Ascending aorta (tissue), 2 donors: Measurements from ENCODE around the gene HBP1. TPM values are rescaled to one million over a fixed set of nuclear protein-coding genes. Genes with fewer than 3 reads are reported as not detected.

ENCODE experiments used
- DNase-seq, 2 donors: peaks; one replicate each; pipeline ENCODE4 v3.0.0-alpha.2; 2019; ENCODE audit warnings: low spot score in 2 of 2
- H3K27ac ChIP-seq, 2 donors: fragments of 200-600 bp; sonication (generic); one replicate each; pipeline ENCODE4 v1.5.1; 2016 to 2017; ENCODE audit warnings: mild to moderate bottlenecking in 1 of 2
- H3K27me3 ChIP-seq: fragments of 200-600 bp; sonication (generic); one replicate; pipeline ENCODE4 v1.5.1; 2017
- H3K36me3 ChIP-seq, 2 donors: fragments of 200-600 bp; sonication (generic); one replicate each; pipeline ENCODE4 v1.5.1; 2016
- H3K4me1 ChIP-seq, 2 donors: fragments of 200-600 bp; sonication (generic); one replicate each; pipeline ENCODE4 v1.5.1; 2016 to 2017; ENCODE audit warnings: mild to moderate bottlenecking in 1 of 2
- H3K4me3 ChIP-seq, 2 donors: fragments of 200-600 bp; sonication (generic); one replicate each; pipeline ENCODE4 v1.5.1; 2016 to 2017; ENCODE audit warnings: mild to moderate bottlenecking in 1 of 2
- H3K9me3 ChIP-seq, 2 donors: fragments of 200-600 bp; sonication (generic); one replicate each; pipeline ENCODE4 v1.5.1; 2016
- intact Hi-C: fragments of 100-400 bp; cut with DNase I; formaldehyde crosslinking; loops from one replicate; pipeline ENCODE4 v1.15.1; 2023
- total RNA-seq: library from RNA; depleted of rRNA; stranded (reverse); fragments of >200 nt; gene quantifications from one replicate; pipeline ENCODE4 v1.1.0, GENCODE V29; 2016
- TF ChIP-seq, protein P1 (sequence below), 3 experiments: fragments of 200-600 bp in 2 of 3; fragments of 450-650 bp in 1 of 3; sonication (generic) in 2 of 3; IDR thresholded peaks; one replicate each; pipeline ENCODE4 v1.5.1; 2016 to 2019; ENCODE audit warnings: antibody characterized with exemption in 3 of 3, mild to moderate bottlenecking in 1 of 3, moderate library complexity in 1 of 3

The HBP1 gene
- total RNA-seq, 1 donor from 2014 or later: 62.2 TPM

DNA sequence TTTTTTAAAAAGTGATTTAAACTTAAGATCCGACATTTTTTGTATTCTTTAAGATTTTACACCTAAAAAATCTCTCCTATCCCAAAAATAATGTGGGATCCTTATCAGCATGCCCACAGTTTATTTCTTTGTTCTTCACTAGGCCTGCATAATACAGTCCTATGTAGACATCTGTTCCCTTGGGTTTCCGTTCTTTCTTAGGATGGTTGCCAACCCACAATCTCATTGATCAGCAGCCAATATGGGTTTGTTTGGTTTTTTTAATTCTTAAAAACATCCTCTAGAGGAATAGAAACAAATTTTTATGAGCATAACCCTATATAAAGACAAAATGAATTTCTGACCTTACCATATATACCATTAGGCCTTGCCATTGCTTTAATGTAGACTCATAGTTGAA, 8.4 kb upstream of the HBP1 start:
- no peak for DNase-seq
- no peaks in the 10 kb centered on the region for H3K4me1 ChIP-seq
- TF ChIP-seq, protein P1, sequence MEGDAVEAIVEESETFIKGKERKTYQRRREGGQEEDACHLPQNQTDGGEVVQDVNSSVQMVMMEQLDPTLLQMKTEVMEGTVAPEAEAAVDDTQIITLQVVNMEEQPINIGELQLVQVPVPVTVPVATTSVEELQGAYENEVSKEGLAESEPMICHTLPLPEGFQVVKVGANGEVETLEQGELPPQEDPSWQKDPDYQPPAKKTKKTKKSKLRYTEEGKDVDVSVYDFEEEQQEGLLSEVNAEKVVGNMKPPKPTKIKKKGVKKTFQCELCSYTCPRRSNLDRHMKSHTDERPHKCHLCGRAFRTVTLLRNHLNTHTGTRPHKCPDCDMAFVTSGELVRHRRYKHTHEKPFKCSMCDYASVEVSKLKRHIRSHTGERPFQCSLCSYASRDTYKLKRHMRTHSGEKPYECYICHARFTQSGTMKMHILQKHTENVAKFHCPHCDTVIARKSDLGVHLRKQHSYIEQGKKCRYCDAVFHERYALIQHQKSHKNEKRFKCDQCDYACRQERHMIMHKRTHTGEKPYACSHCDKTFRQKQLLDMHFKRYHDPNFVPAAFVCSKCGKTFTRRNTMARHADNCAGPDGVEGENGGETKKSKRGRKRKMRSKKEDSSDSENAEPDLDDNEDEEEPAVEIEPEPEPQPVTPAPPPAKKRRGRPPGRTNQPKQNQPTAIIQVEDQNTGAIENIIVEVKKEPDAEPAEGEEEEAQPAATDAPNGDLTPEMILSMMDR (IDR thresholded peaks at IDR 0.05): no peak
- H3K4me3 ChIP-seq: no peak overlapping the region
- no peaks in the 10 kb centered on the region for H3K36me3 ChIP-seq
- no peaks in the 10 kb centered on the region for H3K27me3 ChIP-seq
- H3K27ac ChIP-seq: no peak overlapping the region
- intact Hi-C loops: no loop called here
- H3K9me3 ChIP-seq: no peaks in the 10 kb centered on the region

DNA sequence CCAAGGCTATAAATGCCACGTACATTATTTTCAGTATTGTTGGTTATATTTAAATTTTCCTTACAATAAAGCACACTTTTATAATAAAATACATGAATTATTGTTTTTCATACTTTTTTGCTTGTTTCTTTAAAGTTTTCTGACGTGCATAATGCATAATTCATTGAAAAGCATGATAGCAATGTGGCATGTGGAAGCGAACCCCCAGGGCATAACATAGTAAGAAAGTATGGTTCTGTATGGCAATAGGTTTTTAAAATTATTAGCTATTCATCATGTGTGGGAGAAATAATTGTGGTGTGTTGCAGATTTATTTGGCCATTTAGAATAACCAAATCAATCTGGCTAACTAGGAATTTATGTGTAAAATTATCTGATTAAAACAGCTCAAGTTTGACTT, 7.4 kb upstream of the HBP1 start:
- Histone ChIP-seq H3K27ac (no peak overlapping the region), H3K36me3 (no peaks in the 10 kb centered on the region), H3K4me3 (no peak overlapping the region), H3K4me1 (no peaks in the 10 kb centered on the region), H3K9me3 (no peaks in the 10 kb centered on the region), H3K27me3 (no peaks in the 10 kb centered on the region)
- intact Hi-C loops: no loop called here
- TF ChIP-seq, protein P1 (IDR thresholded peaks at IDR 0.05): no peak
- no peak for DNase-seq

DNA sequence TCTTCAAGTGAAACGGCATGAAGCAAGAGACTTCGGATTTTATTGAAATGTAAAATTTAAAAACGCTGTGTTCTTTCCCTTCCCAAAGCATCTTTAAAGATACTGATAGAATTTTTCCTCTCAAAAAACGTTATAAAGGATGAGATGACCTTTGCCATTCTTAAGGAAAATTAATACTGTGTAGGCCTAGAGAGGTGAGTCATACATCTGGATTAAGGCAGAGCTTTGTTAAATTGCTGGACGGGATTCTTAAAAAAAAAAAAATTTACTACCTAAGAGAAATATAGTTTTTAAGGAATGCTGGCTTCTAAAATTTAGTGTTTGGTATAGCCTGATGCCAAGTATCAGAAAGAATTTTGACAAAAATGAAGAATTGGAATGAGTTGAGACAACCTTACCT, 6.3 kb upstream of the HBP1 start:
- intact Hi-C loops: no loop called here
- no peak for DNase-seq
- Histone ChIP-seq H3K4me1 (no peaks in the 10 kb centered on the region), H3K4me3 (no peak overlapping the region), H3K27ac (no peak overlapping the region), H3K9me3 (no peaks in the 10 kb centered on the region), H3K36me3 (no peaks in the 10 kb centered on the region), H3K27me3 (no peaks in the 10 kb centered on the region)
- TF ChIP-seq, protein P1 (IDR thresholded peaks at IDR 0.05): no peak

DNA sequence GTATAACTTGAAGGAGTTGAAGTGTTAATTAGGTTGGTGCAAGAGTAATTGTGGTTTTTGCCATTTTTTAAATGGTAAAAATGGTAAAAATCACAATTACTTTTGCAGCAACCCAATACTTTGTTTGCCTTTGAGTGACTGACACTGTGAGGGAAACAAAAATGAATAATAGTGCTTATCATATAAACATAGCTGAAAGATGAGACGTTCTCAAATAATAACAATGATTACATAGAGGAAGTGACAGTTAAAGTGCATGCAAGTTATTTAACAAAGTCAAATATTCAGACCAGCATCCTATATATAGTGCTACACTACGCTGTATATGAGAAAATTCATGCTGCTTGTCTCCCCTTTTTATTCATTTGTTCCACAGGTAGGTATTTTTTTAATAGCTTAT, 4.7 kb upstream of the HBP1 start:
- DNase-seq: no peak
- Histone ChIP-seq H3K27ac (no peak overlapping the region), H3K4me1 (no peaks in the 10 kb centered on the region), H3K27me3 (no peaks in the 10 kb centered on the region), H3K36me3 (no peaks in the 10 kb centered on the region), H3K9me3 (no peaks in the 10 kb centered on the region), H3K4me3 (no peak overlapping the region)
- TF ChIP-seq, protein P1 (IDR thresholded peaks at IDR 0.05): no peak
- intact Hi-C loops: no loop called here

DNA sequence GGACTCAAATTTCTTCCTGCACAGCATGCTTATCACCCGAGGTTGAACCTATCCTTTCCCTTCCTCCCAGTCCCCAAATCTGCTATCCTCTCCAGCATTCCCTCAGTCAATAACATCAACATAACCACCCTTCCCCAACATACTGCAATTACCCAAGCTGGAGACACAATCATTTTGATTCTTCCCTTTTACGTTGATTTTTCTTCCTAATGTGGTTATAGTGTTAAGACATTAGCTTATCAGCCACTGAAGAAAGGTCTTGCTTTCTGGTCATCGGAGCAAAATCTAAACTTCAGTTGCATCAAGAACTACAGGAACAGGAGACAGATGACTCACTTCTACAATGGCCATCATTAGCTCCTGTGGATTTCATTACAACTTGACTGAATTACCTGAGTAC, 3.5 kb upstream of the HBP1 start:
- Histone ChIP-seq H3K36me3 (no peaks in the 10 kb centered on the region), H3K27ac (no peak overlapping the region), H3K4me3 (no peak overlapping the region), H3K27me3 (no peaks in the 10 kb centered on the region), H3K4me1 (no peaks in the 10 kb centered on the region), H3K9me3 (no peaks in the 10 kb centered on the region)
- TF ChIP-seq, protein P1 (IDR thresholded peaks at IDR 0.05): no peak
- intact Hi-C loops: loop anchor here (5.0 kb wide), 5 partner anchors 222 to 1643 kb away; partner anchors contain the start of genes ATXN7L1, BCAP29 and PUS7
- DNase-seq: no peak
